Panc1 (cell line): ENCODE results near the gene RASGRF2. TPM values are rescaled to one million over a fixed set of nuclear protein-coding genes. Genes with fewer than 3 reads are reported as not detected.

ENCODE experiments used
- ATAC-seq: fragments of 200-7000 bp; cut with Tn5 transposase; 2 replicates; pipeline ENCODE4 v1.9.1; 2020; ENCODE audit warnings: mild to moderate bottlenecking, moderate library complexity
- BruUV-seq: library from RNA; stranded (reverse); fragments of 400-500 nt; replicated peaks from 2 replicates; lab custom pipeline; 2021; lab: Mats Ljungman, UMichigan
- CTCF ChIA-PET: fragments of 300-600 bp; sonication (Branson Sonifier 250); formaldehyde crosslinking; loops from one replicate; lab custom pipeline; 2022; ENCODE audit warnings: antibody characterized with exemption; lab: Charles Lee
- POLR2A ChIA-PET: fragments of 300-600 bp; sonication (Branson Sonifier 250); formaldehyde crosslinking; loops from one replicate; lab custom pipeline; 2022; ENCODE audit warnings: antibody characterized with exemption; lab: Charles Lee
- DNase-seq: peaks from one replicate; pipeline ENCODE4 v3.0.0-alpha.2; 2010; ENCODE audit warnings: low read depth, low spot score
- H3K27ac ChIP-seq: 2 replicates; pipeline ENCODE4 v1.5.1; 2011; ENCODE audit warnings: mild to moderate bottlenecking, low read length, inconsistent platforms
- H3K27me3 ChIP-seq: fragments of 200-500 bp; sonication (Bioruptor generic); 2 replicates; pipeline ENCODE4 v1.6.0; 2014; ENCODE audit warnings: low read length, inconsistent platforms; ENCODE audit not compliant: control insufficient read depth, insufficient read depth
- H3K36me3 ChIP-seq: fragments of 200-500 bp; sonication (Bioruptor generic); 2 replicates; pipeline ENCODE4 v1.5.1; 2014; ENCODE audit warnings: inconsistent platforms, mild to moderate bottlenecking, low read length, moderate library complexity; ENCODE audit not compliant: control insufficient read depth, insufficient read depth
- H3K4me1 ChIP-seq: 2 replicates; pipeline ENCODE4 v1.5.1; 2011; ENCODE audit warnings: inconsistent platforms, mild to moderate bottlenecking, low read length, moderate library complexity; ENCODE audit not compliant: control insufficient read depth, insufficient read depth
- H3K4me3 ChIP-seq, 2 experiments: 2 replicates each; pipeline ENCODE4 v1.5.1; 2011 to 2012; ENCODE audit warnings: low read depth in 2 of 2, low read length in 2 of 2, mild to moderate bottlenecking in 2 of 2, inconsistent platforms in 1 of 2, moderate library complexity in 1 of 2
- H3K9me3 ChIP-seq: fragments of 200-500 bp; sonication (Bioruptor generic); 2 replicates; pipeline ENCODE4 v1.5.1; 2014; ENCODE audit warnings: low read depth, mild to moderate bottlenecking, inconsistent platforms, low read length, moderate library complexity; ENCODE audit not compliant: control insufficient read depth, insufficient read depth
- POLR2AphosphoS5 ChIP-seq: IDR thresholded peaks from 2 replicates; pipeline ENCODE4 v1.6.1; 2012; ENCODE audit warnings: mild to moderate bottlenecking, low read depth, low read length, moderate library complexity
- SIN3A ChIP-seq: IDR thresholded peaks from 2 replicates; pipeline ENCODE4 v1.6.1; 2012; ENCODE audit warnings: low read depth, mild to moderate bottlenecking, low read length, moderate library complexity, borderline replicate concordance; ENCODE audit not compliant: insufficient read depth
- TCF7L2 ChIP-seq: IDR thresholded peaks from 2 replicates; pipeline ENCODE4 v1.6.1; 2011; ENCODE audit warnings: mild to moderate bottlenecking, low read depth, low read length, inconsistent platforms
- in situ Hi-C: cut with HindIII; loops from 2 replicates; pipeline ENCODE4 v1.10.0; 2016; ENCODE audit warnings: low sequenced_read_pairs, low pct_unique_long_range_greater_than_20kb
- intact Hi-C: fragments of 100-400 bp; cut with micrococcal nuclease; formaldehyde crosslinking; loops from one replicate; pipeline ENCODE4 v1.10.0; 2022; ENCODE audit not compliant: unreplicated experiment
- total RNA-seq: library from RNA; stranded (reverse); gene quantifications from one replicate; pipeline ENCODE4 v1.2.1, GENCODE V29; 2021; ENCODE audit not compliant: unreplicated experiment
- TF ChIP-seq, protein P1 (sequence below), 2 experiments: IDR thresholded peaks; 2 replicates each; pipeline ENCODE4 v1.6.1; 2011 to 2012; ENCODE audit warnings: low read depth in 2 of 2, control low read depth in 1 of 2, low read length in 1 of 2, mild to moderate bottlenecking in 1 of 2, moderate library complexity in 1 of 2; ENCODE audit not compliant: insufficient read depth in 1 of 2
- TF ChIP-seq, protein P2 (sequence below): fragments of 450-650 bp; IDR thresholded peaks from 2 replicates; pipeline ENCODE4 v1.5.1; 2017; ENCODE audit warnings: mild to moderate bottlenecking

The RASGRF2 gene
- total RNA-seq, 1 experiment from 2014 or later, result 4.7 TPM

DNA sequence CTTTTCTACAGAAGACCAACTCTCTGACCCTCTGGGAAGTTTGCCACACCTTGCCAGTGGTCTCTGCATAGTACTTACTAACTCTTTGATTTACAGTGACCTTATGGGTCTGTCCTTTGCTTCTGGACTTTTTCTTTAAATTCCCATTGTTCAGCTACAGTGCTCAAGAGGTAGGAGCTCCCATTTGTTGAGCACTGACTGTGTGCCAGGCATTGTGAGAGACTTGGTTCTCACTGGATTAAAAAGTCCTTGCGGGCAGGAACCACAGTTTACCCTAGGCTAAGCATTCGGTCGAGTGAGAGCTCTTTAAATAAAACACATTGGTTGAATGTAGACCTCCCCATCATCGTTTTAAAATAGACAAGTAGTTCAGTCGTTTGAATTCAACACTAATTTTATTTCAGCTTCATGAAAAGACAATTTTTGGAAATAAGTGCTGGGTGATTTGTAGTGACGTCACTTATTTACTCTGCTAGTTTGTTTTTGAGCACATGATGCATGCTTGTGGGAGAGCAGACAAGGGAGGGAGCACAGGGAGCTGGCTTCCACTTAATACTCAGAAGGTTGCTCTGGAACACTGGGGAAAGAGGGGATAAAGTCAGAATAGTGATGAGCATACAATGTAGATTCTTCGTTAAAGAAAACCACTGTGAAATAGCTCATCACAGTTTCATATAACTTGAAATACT, 27.1 kb downstream of the RASGRF2 start:
- in situ Hi-C loops, result no loop called here
- no peak overlapping the region for H3K27ac ChIP-seq

DNA sequence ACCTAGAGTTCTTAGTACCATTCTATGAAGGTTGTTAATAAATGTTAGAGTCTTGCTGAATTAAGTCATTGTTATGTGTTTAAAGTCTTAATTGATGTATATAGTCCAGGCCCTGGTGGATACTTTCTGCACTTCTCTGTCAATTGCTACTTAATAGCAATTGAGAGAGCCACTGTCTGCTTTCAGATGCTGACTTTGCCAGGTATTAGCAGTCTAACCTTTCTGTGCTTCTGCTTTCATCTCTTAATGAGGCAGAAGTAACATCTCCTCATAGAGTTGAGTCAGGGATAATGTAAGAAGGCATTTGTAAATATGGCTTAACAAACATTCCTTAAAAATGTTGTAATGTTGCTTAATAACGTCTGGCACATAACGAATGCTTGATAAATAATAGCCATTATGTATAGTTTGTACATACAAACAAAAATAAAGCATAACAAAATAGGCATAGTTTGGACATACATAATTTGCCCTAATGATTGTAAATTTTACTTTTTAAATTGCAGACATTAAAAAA, 28.3 kb downstream of the RASGRF2 start:
- ChIA-PET CTCF (no interaction called here), POLR2A (no interaction called here)
- Histone ChIP-seq H3K4me3 (no peak overlapping the region), H3K36me3 (no peaks in the 10 kb centered on the region), H3K4me1 (no peaks in the 10 kb centered on the region), H3K27ac (no peak overlapping the region), H3K27me3 (no peaks in the 10 kb centered on the region), H3K9me3 (no peaks in the 10 kb centered on the region)
- ATAC-seq, result no peak
- TF ChIP-seq SIN3A, result no peak
- TF ChIP-seq, protein P1, sequence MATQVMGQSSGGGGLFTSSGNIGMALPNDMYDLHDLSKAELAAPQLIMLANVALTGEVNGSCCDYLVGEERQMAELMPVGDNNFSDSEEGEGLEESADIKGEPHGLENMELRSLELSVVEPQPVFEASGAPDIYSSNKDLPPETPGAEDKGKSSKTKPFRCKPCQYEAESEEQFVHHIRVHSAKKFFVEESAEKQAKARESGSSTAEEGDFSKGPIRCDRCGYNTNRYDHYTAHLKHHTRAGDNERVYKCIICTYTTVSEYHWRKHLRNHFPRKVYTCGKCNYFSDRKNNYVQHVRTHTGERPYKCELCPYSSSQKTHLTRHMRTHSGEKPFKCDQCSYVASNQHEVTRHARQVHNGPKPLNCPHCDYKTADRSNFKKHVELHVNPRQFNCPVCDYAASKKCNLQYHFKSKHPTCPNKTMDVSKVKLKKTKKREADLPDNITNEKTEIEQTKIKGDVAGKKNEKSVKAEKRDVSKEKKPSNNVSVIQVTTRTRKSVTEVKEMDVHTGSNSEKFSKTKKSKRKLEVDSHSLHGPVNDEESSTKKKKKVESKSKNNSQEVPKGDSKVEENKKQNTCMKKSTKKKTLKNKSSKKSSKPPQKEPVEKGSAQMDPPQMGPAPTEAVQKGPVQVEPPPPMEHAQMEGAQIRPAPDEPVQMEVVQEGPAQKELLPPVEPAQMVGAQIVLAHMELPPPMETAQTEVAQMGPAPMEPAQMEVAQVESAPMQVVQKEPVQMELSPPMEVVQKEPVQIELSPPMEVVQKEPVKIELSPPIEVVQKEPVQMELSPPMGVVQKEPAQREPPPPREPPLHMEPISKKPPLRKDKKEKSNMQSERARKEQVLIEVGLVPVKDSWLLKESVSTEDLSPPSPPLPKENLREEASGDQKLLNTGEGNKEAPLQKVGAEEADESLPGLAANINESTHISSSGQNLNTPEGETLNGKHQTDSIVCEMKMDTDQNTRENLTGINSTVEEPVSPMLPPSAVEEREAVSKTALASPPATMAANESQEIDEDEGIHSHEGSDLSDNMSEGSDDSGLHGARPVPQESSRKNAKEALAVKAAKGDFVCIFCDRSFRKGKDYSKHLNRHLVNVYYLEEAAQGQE (IDR thresholded peaks at IDR 0.05; ENCODE audit: insufficient read depth in 1 of 2, low read depth in 2 of 2, low read length in 1 of 2), result no peak
- TF ChIP-seq TCF7L2, result no peak
- DNase-seq, result no peak
- intact Hi-C loops (no loop called here), in situ Hi-C loops (no loop called here)
- no TSS peak for BruUV-seq

More for the DNA sequence above, 27.1 kb downstream of the RASGRF2 start:
- Histone ChIP-seq H3K4me3 (no peak overlapping the region), H3K36me3 (no peaks in the 10 kb centered on the region), H3K4me1 (no peaks in the 10 kb centered on the region), H3K9me3 (no peaks in the 10 kb centered on the region), H3K27me3 (no peaks in the 10 kb centered on the region)
- TF ChIP-seq TCF7L2 (no peak), SIN3A (no peak), POLR2AphosphoS5 (no peak)
- TF ChIP-seq, protein P2, sequence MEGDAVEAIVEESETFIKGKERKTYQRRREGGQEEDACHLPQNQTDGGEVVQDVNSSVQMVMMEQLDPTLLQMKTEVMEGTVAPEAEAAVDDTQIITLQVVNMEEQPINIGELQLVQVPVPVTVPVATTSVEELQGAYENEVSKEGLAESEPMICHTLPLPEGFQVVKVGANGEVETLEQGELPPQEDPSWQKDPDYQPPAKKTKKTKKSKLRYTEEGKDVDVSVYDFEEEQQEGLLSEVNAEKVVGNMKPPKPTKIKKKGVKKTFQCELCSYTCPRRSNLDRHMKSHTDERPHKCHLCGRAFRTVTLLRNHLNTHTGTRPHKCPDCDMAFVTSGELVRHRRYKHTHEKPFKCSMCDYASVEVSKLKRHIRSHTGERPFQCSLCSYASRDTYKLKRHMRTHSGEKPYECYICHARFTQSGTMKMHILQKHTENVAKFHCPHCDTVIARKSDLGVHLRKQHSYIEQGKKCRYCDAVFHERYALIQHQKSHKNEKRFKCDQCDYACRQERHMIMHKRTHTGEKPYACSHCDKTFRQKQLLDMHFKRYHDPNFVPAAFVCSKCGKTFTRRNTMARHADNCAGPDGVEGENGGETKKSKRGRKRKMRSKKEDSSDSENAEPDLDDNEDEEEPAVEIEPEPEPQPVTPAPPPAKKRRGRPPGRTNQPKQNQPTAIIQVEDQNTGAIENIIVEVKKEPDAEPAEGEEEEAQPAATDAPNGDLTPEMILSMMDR, result no peak
- TF ChIP-seq, protein P1 (IDR thresholded peaks at IDR 0.05; ENCODE audit: insufficient read depth in 1 of 2, low read depth in 2 of 2, low read length in 1 of 2), result no peak
- no TSS peak for BruUV-seq
- POLR2A ChIA-PET, result interaction anchor here (0.6 kb wide), 1 partner anchor 247 kb away, joined by 3 read pairs; no protein-coding TSS in a partner anchor
- ATAC-seq (no peak), DNase-seq (no peak)
- intact Hi-C loops, result no loop called here
- CTCF ChIA-PET, result interaction anchor here (0.5 kb wide), 1 partner anchor 74 kb away, joined by 5 read pairs; no protein-coding TSS in a partner anchor
